ENCODE results near the gene MESD. TPM values are rescaled to one million over a fixed set of nuclear protein-coding genes. Genes with fewer than 3 reads are reported as not detected.

The MESD gene
- polyA plus RNA-seq, 1 of the 3 experiments (the other 2 are of a cell fraction) = 15.2 TPM

- peaks cover 60% of the 10 kb centered on the region for H3K79me2 ChIP-seq (ENCODE audit: insufficient read depth)
- H3K9ac ChIP-seq = no peak overlapping the region
- WGBS (ENCODE audit: low lambda C conversion rate) = 93% methylated on average over 2 of the region's 2 CpGs
Observed at GRCh38 chr15:80982205-80982604, 7.4 kb downstream of the MESD start.

More at GRCh38 chr15:80982205-80982604, 7.4 kb downstream of the MESD start:
- H3K36me3 ChIP-seq (replicated peaks in 1 of 2; ENCODE audit: control insufficient read depth in 1 of 2, insufficient read depth in 2 of 2, low read length in 1 of 2) = peaks cover 22 to 26% of the 10 kb centered on the region in 2 experiments
- no peak overlapping the region for H3K4me2 ChIP-seq
- H3K4me1 ChIP-seq (ENCODE audit: control insufficient read depth in 1 of 2, insufficient read depth in 2 of 2, low read depth in 1 of 2, low read length in 1 of 2) = peaks cover 0 to 5% of the 10 kb centered on the region in 2 experiments; a peak in 2 of 4 replicates
- CTCF ChIA-PET = interaction anchor here (1.2 to 9.0 kb wide), 2 partner anchors 13 to 415 kb away, joined by 3 to 52 read pairs; no protein-coding TSS in a partner anchor
- DNase-seq = no peak
- no peaks in the 10 kb centered on the region for H3F3A ChIP-seq (replicated peaks; ENCODE audit: insufficient read depth)
- no peaks in the 10 kb centered on the region for H3K9me2 ChIP-seq
- POLR2A ChIA-PET = no interaction called here
- H3K9me3 ChIP-seq = no peaks in the 10 kb centered on the region
- TF ChIP-seq TCF12 (IDR thresholded peaks at IDR 0.05) (no peak), USF1 (IDR thresholded peaks at IDR 0.05; ENCODE audit: borderline replicate concordance, low read depth) (no peak), PBX3 (IDR thresholded peaks at IDR 0.05) (no peak), REST (IDR thresholded peaks at IDR 0.05; ENCODE audit: low read depth, low read length) (no peak), NFIC (IDR thresholded peaks at IDR 0.05; ENCODE audit: borderline replicate concordance) (no peak), MXI1 (IDR thresholded peaks at IDR 0.05; ENCODE audit: low read depth, low read length) (no peak), RCOR1 (IDR thresholded peaks at IDR 0.05; ENCODE audit: low read length) (no peak), CTCF (IDR thresholded peaks at IDR 0.05) (no peak; the same call in 1 of the 2 replicates), YY1 (IDR thresholded peaks at IDR 0.05; ENCODE audit: low read depth) (no peak), IRF3 (IDR thresholded peaks at IDR 0.05; ENCODE audit: low read depth, low read length) (no peak), RFX5 (IDR thresholded peaks at IDR 0.05; ENCODE audit: low read length) (no peak), RAD21 (IDR thresholded peaks at IDR 0.05; ENCODE audit: low read length) (no peak), TEAD4 (IDR thresholded peaks at IDR 0.05; ENCODE audit: borderline replicate concordance, insufficient read depth) (no peak), MEF2A (IDR thresholded peaks at IDR 0.05; ENCODE audit: borderline replicate concordance, low read depth) (no peak)
- H4K20me1 ChIP-seq (ENCODE audit: insufficient read depth) = peaks cover 19% of the 10 kb centered on the region
- H3K27ac ChIP-seq (ENCODE audit: low read depth in 2 of 2, low read length in 1 of 2) = no peak overlapping the region
- no peaks in the 10 kb centered on the region for H3K27me3 ChIP-seq (ENCODE audit: insufficient read depth)
- no peak overlapping the region for H2AFZ ChIP-seq (ENCODE audit: low read depth)
- no peak overlapping the region for H3K4me3 ChIP-seq (ENCODE audit: low read depth in 2 of 2, low read length in 1 of 2)
